HepG2 (cell line): Measurements from ENCODE around the gene CEP250. TPM values are rescaled to one million over a fixed set of nuclear protein-coding genes. Genes with fewer than 3 reads are reported as not detected.

Source experiments
- ATF1 ChIP-seq: IDR thresholded peaks from 2 replicates; pipeline ENCODE4 v1.6.1; 2016; ENCODE audit warnings: mild to moderate bottlenecking, control low read depth
- FOSL2 ChIP-seq: sonication (generic); formaldehyde crosslinking; IDR thresholded peaks from 2 replicates; pipeline ENCODE4 v1.4.0; 2020; ENCODE audit warnings: missing genetic modification reagents
- FUBP1 ChIP-seq: sonication (generic); formaldehyde crosslinking; IDR thresholded peaks from 2 replicates; pipeline ENCODE4 v1.5.1; 2020; ENCODE audit warnings: missing genetic modification reagents, mild to moderate bottlenecking, borderline replicate concordance
- JDP2 ChIP-seq: sonication (generic); formaldehyde crosslinking; IDR thresholded peaks from 2 replicates; pipeline ENCODE4 v1.8.1; 2022; ENCODE audit warnings: missing genetic modification reagents, borderline replicate concordance
- KLF11 ChIP-seq: IDR thresholded peaks from 2 replicates; pipeline ENCODE4 v1.6.1; 2016; ENCODE audit warnings: missing compliant biosample characterization
- NFRKB ChIP-seq: fragments of 450-650 bp; IDR thresholded peaks from 2 replicates; pipeline ENCODE4 v1.6.1; 2017
- NONO ChIP-seq, 2 experiments: fragments of 450-650 bp in 1 of 2; sonication (generic) in 1 of 2; formaldehyde crosslinking in 1 of 2; IDR thresholded peaks in 1 of 2; conservative IDR thresholded peaks in 1 of 2; 2 replicates each; pipeline versions ENCODE4 v1.6.1 to v1.8.0; 2017 to 2022; ENCODE audit warnings: mild to moderate bottlenecking in 1 of 2, missing genetic modification reagents in 1 of 2, moderate library complexity in 1 of 2
- NR2F1 ChIP-seq, 2 experiments: fragments of 450-650 bp in 1 of 2; formaldehyde crosslinking in 1 of 2; IDR thresholded peaks; 2 replicates each; pipeline versions ENCODE4 v1.5.0 to v1.6.1; 2016 to 2020; ENCODE audit warnings: mild to moderate bottlenecking in 1 of 2, missing compliant biosample characterization in 1 of 2, missing genetic modification reagents in 1 of 2, moderate library complexity in 1 of 2
- RBM22 ChIP-seq: fragments of 200-400 bp; formaldehyde crosslinking; optimal IDR thresholded peaks from 2 replicates; pipeline ENCODE3; 2017; ENCODE audit warnings: mild to moderate bottlenecking, low read length, moderate library complexity
- THAP11 ChIP-seq: IDR thresholded peaks from 2 replicates; pipeline ENCODE4 v1.6.1; 2016; ENCODE audit warnings: missing biosample characterization, missing genetic modification reagents
- TMF1 ChIP-seq: sonication (generic); formaldehyde crosslinking; IDR thresholded peaks from 2 replicates; pipeline ENCODE4 v1.8.1; 2022; ENCODE audit warnings: low read depth, missing genetic modification reagents
- U2AF2 ChIP-seq: fragments of 200-400 bp; formaldehyde crosslinking; IDR thresholded peaks from 2 replicates; pipeline ENCODE4 v1.6.1; 2017; ENCODE audit warnings: low read depth, mild to moderate bottlenecking, low read length
- ZFX ChIP-seq: sonication (generic); formaldehyde crosslinking; IDR thresholded peaks from 2 replicates; pipeline ENCODE4 v1.4.0; 2020; ENCODE audit warnings: mild to moderate bottlenecking, low read depth, missing genetic modification reagents, moderate library complexity
- ZHX1 ChIP-seq: sonication (generic); formaldehyde crosslinking; IDR thresholded peaks from 2 replicates; pipeline ENCODE4 v1.8.1; 2022; ENCODE audit warnings: low read depth, mild to moderate bottlenecking, missing genetic modification reagents
- ZNF136 ChIP-seq: sonication (generic); formaldehyde crosslinking; IDR thresholded peaks from 2 replicates; pipeline ENCODE4 v1.8.1; 2022; ENCODE audit warnings: low read depth, mild to moderate bottlenecking, moderate library complexity, missing genetic modification reagents
- ZNF335 ChIP-seq: sonication (generic); formaldehyde crosslinking; IDR thresholded peaks from 2 replicates; pipeline ENCODE4 v1.4.0; 2020; ENCODE audit warnings: missing genetic modification reagents
- ZNF33A ChIP-seq: sonication (generic); formaldehyde crosslinking; IDR thresholded peaks from 2 replicates; pipeline ENCODE4 v1.5.1; 2020; ENCODE audit warnings: missing genetic modification reagents, mild to moderate bottlenecking, moderate library complexity, borderline replicate concordance
- ZNF510 ChIP-seq: sonication (generic); formaldehyde crosslinking; IDR thresholded peaks from 2 replicates; pipeline ENCODE4 v1.4.0; 2020; ENCODE audit warnings: low read depth, mild to moderate bottlenecking, missing genetic modification reagents
- ZNF597 ChIP-seq: sonication (generic); formaldehyde crosslinking; IDR thresholded peaks from 2 replicates; pipeline ENCODE4 v1.5.0; 2020; ENCODE audit warnings: missing genetic modification reagents
- ZNF660 ChIP-seq: sonication (generic); formaldehyde crosslinking; IDR thresholded peaks from 2 replicates; pipeline ENCODE4 v1.5.1; 2020; ENCODE audit warnings: mild to moderate bottlenecking, low read depth, missing genetic modification reagents, borderline replicate concordance
- ZNF788 ChIP-seq: sonication (generic); formaldehyde crosslinking; IDR thresholded peaks from 2 replicates; pipeline ENCODE4 v1.5.0; 2020; ENCODE audit warnings: mild to moderate bottlenecking, missing genetic modification reagents, borderline replicate concordance
- polyA plus RNA-seq, 8 experiments: library from polyadenylated mRNA; depleted of rRNA in 3 of 8; stranded (reverse) in 7 of 8; unstranded in 1 of 8; fragments of >200 nt; fragmentation: Illumina TruSeq in 4 of 8; extraction: Trizol in 4 of 8; gene quantifications; 2 replicates each; pipeline versions ENCODE4 v1.2.1 to v1.2.3, GENCODE V29; 2011 to 2016; ENCODE audit warnings: low read depth in 4 of 8, missing spikeins in 1 of 8, mixed read lengths in 1 of 8; ENCODE audit not compliant: insufficient read depth in 1 of 8
- total RNA-seq, 5 experiments: library from RNA; depleted of rRNA; stranded (reverse); fragments of >200 nt; fragmentation: Illumina TruSeq; extraction: Trizol; gene quantifications; 2 replicates each; pipeline ENCODE4 v1.2.3, GENCODE V29; 2016; ENCODE audit warnings: low read depth in 1 of 5

The CEP250 gene
- total and polyA plus RNA-seq, 2 of the 13 experiments (the other 11 are each of a cell fraction or from before 2014, with no cell fraction given): 28.8 to 55.3 TPM

GRCh38 chr20:35463455-35464300 lies 8.3 kb downstream of the CEP250 start (continued):
- TF ChIP-seq ZNF788 (CRISPR knock-in tag) (no peak; the same call in 1 of the 2 replicates), ZNF335 (CRISPR knock-in tag) (0 out of 2 replicates have a peak, but pooled peaks have one; percentile 57), KLF11 (no peak), TMF1 (CRISPR knock-in tag) (no peak), JDP2 (CRISPR knock-in tag) (no peak), FUBP1 (no peak; the same call in 1 of the 2 replicates), NR2F1 (CRISPR knock-in tag; IDR thresholded peaks at IDR 0.05) (no peak), NONO (IDR thresholded peaks at IDR 0.05) (no peak), NONO (CRISPR knock-in tag; conservative IDR thresholded peaks at IDR 0.05) (no peak), RBM22 (peak; percentile 18), ATF1 (no peak), ZHX1 (no peak), ZNF510 (CRISPR knock-in tag) (no peak), ZFX (CRISPR knock-in tag) (0 out of 2 replicates have a peak, but pooled peaks have one; percentile 27), ZNF136 (CRISPR knock-in tag) (no peak), ZNF33A (CRISPR knock-in tag) (no peak), ZNF660 (no peak), THAP11 (CRISPR knock-in tag) (0 out of 2 replicates have a peak, but pooled peaks have one; percentile 19), ZNF597 (CRISPR knock-in tag) (no peak), FOSL2 (CRISPR knock-in tag) (no peak), U2AF2 (no peak), NFRKB (no peak)
